Stimulated activated CD8-positive, alpha-beta memory T cell treated with anti-CD3 and anti-CD28 coated beads, Interleukin-7, amount 100 ng/mL, for 1 hour (primary cell): ENCODE data around the gene ZMYM3.

Source experiments
- DNase-seq, 2 donors: peaks; one replicate each; pipeline ENCODE4 v3.0.0-alpha.2; 2020; ENCODE audit warnings: low read depth in 2 of 2

Gene ZMYM3

GRCh38 chrX:71214604-71215337, 39.2 kb downstream of the ZMYM3 start:
- DNase-seq = no peak

- DNase-seq = no peak
Measured at GRCh38 chrX:71214152-71214551, 39.8 kb downstream of the ZMYM3 start.

- DNase-seq = no peak
Measured at GRCh38 chrX:71212536-71212935, 41.4 kb downstream of the ZMYM3 start.

- DNase-seq = no peak
Measured at GRCh38 chrX:71210816-71211215, 43.1 kb downstream of the ZMYM3 start.

GRCh38 chrX:71199252-71200008, 54.5 kb downstream of the ZMYM3 start:
- no peak for DNase-seq

- no peak for DNase-seq
Measured at GRCh38 chrX:71198066-71198465, 55.9 kb downstream of the ZMYM3 start.

GRCh38 chrX:71195964-71196649, 57.8 kb downstream of the ZMYM3 start:
- DNase-seq = no peak

GRCh38 chrX:71191248-71191647, 62.7 kb downstream of the ZMYM3 start:
- no peak for DNase-seq
